GM21526 (cell line): ENCODE measurements around the gene GAGE10.

Experiments
- ATAC-seq: cut with Tn5 transposase; IDR thresholded peaks from one replicate; pipeline ENCODE4 v1.9.1; 2021; ENCODE audit warnings: moderate library complexity; ENCODE audit not compliant: unreplicated experiment, low FRiP score

Gene GAGE10, protein sequence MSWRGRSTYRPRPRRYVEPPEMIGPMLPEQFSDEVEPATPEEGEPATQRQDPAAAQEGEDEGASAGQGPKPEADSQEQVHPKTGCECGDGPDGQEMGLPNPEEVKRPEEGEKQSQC

GRCh38 chrX:49303346-49303745 lies at the start of gene GAGE10:
GAGE10 (plus strand) TSS chrX:49303646; CDS start chrX:49304860, 1,214 bp downstream.
- ATAC-seq = no peak

- no peak for ATAC-seq
These were observed 48.8 kb upstream of the GAGE10 start for GRCh38 chrX:49254639-49255038.

- no peak for ATAC-seq
These were observed 47.0 kb upstream of the GAGE10 start for GRCh38 chrX:49256268-49256995.

DNA sequence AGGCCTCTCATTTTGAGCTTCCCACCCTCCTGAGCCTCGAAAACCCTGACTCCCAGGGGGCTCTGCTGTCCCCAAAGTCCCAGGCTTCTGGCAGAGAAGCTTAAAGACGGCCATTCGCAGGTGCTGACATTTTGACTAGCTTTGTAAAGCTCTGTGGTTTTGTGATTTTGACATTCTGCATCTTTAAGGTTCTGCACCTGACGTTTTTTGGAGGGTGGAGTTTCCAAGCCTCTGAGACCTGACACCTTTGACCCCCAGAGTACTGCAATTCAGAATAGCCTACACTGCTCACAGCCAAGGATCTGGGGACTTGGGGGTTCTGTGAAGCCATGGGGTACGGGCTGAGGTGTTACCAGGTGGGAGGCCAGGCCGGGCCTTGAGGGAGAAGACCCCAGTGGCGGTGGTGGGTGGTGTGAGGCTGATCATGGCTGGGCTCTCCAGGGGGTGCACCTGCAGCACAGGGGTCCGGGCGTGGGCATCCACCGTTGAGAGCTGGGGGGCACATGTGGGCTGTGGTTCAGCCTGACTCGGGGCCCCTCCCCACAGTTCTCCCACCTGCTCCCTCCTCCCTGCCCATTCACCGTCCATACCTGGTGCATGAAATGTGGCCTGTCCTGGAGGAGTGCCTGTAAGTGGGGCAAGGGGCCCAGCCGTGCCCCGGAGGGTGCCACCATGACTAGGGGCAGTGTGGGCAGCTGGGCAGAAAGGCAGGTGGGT lies 46.2 kb upstream of the GAGE10 start:
- no peak for ATAC-seq

DNA sequence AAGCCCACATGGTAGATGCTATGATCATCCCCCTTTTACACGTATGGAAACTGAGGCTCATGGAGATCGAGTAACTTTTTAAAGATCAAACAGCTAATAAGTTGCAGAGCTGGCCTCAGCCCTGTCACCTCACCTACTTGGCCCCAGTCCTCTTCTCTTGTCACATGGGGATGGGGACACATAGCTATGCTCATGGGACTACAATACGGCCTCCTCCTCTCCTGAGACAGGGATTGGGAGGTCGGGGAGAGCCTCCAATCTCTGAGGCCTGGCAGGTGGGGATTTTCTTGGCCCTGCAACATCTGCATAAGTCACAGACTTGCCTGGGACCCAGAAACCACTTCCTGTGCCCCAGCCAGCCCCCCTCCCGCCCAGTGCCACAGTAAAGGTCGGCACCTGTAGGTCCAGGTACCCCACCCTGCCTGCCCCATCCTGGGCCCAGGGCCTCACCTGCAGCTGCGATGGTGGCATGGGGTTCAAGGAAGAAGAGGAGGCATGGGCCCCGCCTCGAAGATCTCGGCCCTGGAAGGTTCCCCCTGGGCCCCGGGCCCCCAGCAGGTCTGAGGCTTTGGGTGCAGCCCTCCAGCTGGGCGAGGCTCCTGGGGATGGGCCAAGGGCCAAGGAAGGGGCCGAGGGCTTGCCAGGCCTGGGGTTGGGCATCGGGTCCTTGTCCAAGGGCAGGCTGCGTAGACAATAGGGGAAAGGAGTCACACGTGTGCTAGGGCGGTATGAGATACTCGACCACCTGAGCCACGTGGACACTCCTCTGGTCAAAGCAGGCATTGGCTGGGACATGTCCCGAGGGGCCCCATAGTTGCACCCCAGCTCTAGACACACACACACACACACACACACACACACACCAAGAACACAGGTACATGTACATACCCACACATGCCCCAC lies 45.3 kb upstream of the GAGE10 start:
- ATAC-seq = no peak

- no peak for ATAC-seq
These were observed 44.7 kb upstream of the GAGE10 start for GRCh38 chrX:49258749-49259124.

DNA sequence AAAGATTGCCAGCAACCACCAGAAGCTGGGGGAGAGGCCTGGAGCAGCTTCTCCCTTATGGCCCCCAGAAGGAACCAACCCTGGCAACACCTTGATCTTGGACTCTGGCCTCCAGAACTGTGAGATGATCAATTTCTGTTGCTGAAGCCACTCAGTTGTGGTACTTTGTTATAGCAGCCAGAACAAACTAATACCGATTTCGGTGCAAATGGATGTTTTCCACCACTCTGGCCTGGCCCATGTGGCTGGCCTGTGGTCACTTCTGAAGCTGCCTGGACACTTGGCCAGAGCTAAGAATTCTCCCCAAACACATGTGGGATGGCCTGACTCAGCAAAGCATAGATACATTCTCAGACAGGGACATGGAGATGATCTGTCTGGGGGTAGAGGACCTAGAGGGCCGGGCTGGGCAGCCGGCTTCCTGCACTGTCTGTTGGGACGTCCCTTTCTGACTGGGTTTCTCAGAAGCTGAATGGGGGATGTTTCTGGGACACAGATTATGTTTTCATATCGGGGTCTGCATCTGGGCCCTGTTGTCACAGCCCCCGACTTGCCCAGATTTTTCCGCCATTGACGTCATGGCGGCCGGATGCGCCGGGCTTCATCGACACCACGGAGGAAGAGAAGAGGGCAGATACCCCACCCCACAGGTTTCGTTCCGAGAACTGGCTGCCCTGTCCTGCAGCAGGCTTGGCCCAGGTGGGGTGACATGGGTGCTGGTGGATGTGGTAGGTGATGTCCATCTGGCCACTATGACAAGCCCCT lies 43.0 kb upstream of the GAGE10 start:
- ATAC-seq = no peak

- ATAC-seq = no peak
These were observed 40.8 kb upstream of the GAGE10 start for GRCh38 chrX:49262603-49263002.

DNA sequence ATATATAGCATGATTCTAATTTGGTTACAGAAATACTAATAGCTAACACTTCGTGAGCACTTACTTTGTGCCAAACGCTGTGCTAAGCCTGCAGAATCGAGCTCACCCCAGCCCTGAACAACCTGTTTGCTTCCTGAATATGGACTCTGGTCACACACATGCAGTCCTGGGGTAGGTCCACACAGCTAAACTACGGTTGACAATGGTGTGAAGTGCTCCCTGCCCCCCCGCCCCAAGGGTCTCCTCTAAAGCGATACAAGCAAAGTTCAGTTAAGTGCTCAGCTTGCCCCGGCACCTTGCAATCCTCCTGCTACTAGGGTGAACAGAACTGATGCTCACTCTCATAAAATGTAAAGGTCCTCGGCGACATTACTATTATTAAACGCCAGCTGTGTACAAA lies 39.8 kb upstream of the GAGE10 start:
- ATAC-seq = no peak

DNA sequence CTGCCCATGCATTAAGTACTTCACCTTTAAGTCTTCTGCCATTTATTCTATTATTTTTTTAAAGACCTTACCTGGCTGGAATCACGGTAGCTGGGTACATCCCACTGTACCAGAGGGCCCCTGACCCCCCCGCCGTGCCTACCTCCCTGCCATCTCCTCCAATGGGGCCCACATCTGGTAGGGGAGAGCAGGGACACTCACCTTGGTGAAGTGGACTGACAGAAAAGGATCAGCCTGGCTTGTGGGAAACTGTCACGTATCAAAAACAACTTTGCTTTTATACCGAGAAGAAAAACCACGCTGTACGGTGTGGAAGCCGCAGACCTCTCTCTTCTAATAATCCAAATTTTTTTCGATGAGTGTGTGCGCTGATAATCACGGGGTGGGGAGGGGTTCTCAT lies 39.0 kb upstream of the GAGE10 start, which contains the start of gene FOXP3:
Gene FOXP3, minus strand, starts transcription at position 251 of the 400 bp plus-strand sequence. CDS start 6,205 bp downstream, outside the sequence.
- no peak for ATAC-seq

DNA sequence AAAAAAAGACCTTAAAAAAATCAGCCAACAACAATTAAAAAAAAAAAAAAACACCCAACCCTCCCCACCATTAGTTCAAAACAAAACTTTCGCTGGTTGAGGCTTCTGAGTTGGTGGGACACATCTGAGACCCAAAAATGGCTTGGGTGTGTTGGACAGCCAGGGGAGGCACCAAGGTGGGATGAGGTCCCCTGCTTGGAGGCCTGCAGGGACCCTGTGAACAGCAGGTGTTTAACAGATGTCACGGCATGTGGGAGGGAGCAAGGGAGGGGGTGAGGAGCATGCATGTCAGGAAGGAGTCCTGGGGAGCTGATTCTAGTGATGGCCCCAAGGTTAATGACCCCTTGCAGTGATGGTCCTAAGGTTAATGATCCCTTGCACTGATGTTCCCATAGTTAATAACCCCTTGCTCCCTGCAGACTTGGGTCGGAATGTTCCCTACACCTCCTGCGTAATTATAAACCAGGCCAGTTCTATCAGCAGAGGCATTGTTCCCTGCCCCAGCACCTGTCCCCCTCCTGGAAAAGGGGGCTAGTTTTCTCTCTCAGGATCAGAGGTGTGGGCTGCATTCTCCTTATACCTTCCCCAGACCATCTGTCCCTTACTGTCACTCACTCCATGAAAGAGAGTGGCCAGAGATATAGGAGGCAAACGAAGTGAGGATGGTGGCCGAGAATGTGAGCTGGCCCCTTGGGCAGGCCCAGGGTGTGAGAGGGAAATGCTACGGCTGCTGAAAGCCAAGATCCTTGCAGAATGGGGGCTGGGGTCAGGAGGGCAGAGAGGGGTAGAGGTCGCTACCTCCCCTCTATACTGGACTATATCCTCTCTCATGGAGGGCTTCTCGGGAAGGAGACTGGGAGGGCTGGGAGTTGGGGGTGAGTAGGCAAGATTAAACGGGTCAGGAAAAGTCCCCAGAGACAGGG lies 36.7 kb upstream of the GAGE10 start:
- no peak for ATAC-seq

DNA sequence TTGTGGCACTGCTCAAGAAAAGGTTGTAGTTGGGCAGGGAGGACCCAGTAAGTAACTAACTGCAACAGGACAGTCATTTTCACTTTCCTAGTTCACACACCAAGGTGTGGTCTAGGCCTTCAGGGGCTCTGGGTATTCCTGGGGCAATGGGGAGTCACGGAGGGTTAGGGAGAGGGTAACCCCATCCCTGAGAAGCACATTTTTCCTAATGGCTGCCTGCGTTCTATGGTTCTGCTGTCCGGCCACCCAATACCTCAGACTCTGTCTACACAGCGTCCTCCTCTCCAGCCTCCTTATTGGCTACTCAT lies 34.8 kb upstream of the GAGE10 start:
- no peak for ATAC-seq

- peak; percentile 80 for ATAC-seq
These were observed 34.3 kb upstream of the GAGE10 start for GRCh38 chrX:49269010-49269766.

GRCh38 chrX:49269767-49270248 lies 33.6 kb upstream of the GAGE10 start, which contains the start of gene PPP1R3F:
PPP1R3F (plus strand) TSS chrX:49269793; CDS start chrX:49269870, 77 bp downstream.
- peak; percentile 12 for ATAC-seq

- ATAC-seq = no peak
These were observed 33.1 kb upstream of the GAGE10 start for GRCh38 chrX:49270249-49270921.

DNA sequence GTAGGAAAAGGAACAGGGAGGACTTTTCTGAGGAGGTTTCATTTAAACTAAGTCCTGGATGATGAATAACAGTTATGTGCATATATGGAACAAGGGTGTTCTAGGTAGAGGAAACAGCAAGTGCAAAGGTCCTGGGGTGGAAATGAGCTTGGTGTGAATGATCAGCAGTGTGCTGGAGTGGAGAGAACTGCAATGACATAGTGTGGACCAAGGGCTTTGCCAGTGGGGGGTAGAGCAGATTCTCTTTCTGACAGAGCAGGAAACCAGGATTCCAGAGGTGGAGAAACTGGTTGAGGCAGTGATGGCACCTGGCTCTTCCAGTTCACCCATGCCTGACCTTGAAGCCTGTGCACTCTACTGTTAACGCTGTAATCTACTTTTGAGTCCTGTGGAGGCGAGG lies 32.1 kb upstream of the GAGE10 start:
- no peak for ATAC-seq

DNA sequence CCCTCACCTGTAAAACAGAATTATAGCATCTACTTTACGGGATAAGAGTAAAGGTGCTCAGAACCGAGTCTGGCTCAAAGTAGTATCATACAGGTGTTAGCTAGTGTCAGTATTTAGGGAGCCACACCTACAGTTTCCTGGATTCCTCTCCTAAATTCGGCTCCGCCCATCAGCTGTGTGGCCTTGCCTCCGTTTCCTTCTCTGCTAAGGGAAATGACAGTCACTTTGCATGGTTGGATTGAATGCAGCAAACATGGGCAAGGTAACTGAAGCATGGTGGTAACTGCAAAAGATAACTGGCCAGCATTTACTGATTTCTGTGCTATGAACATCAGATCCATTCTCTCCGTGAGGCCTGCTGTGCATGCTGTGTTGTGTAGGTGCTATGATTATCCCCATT lies 31.0 kb upstream of the GAGE10 start:
- no peak for ATAC-seq
